Stimulated activated CD8-positive, alpha-beta memory T cell treated with anti-CD3 and anti-CD28 coated beads, Interleukin-12 subunit alpha, Interleukin-12 subunit beta, amount 100 ng/mL, for 1 hour (primary cell): ENCODE results near the gene RBM39.

Source experiments
- DNase-seq: peaks from one replicate; pipeline ENCODE4 v3.0.0-alpha.2; 2020; ENCODE audit warnings: low read depth

Gene RBM39

GRCh38 chr20:35674921-35675320 is 67.1 kb downstream of the RBM39 start:
- DNase-seq: no peak

- DNase-seq: no peak
Measured at GRCh38 chr20:35673884-35674283, 68.2 kb downstream of the RBM39 start.

GRCh38 chr20:35669681-35670080 is 72.4 kb downstream of the RBM39 start:
- no peak for DNase-seq

GRCh38 chr20:35669221-35669620 is 72.8 kb downstream of the RBM39 start:
- no peak for DNase-seq

- DNase-seq: no peak
Measured at GRCh38 chr20:35665949-35666288, 76.1 kb downstream of the RBM39 start.

GRCh38 chr20:35664466-35665206 is 77.4 kb downstream of the RBM39 start, which contains the start of the genes CPNE1 and RBM12:
Gene CPNE1, minus strand, starts transcription at chr20:35664900. Its CDS starts 31,977 bp downstream, at chr20:35632923.
Gene RBM12, minus strand, starts transcription at chr20:35664900. Its CDS starts 9,578 bp downstream, at chr20:35655322.
- peak; percentile 87 for DNase-seq

GRCh38 chr20:35663516-35664465 is 78.3 kb downstream of the RBM39 start:
- peak; percentile 28 for DNase-seq

- DNase-seq: no peak
Measured at GRCh38 chr20:35662551-35662950, 79.5 kb downstream of the RBM39 start.

- no peak for DNase-seq
Measured at GRCh38 chr20:35661908-35662307, 80.2 kb downstream of the RBM39 start.

- no peak for DNase-seq
Measured at GRCh38 chr20:35661053-35661452, 81.0 kb downstream of the RBM39 start.

- no peak for DNase-seq
Measured at GRCh38 chr20:35660122-35660937, 81.7 kb downstream of the RBM39 start.

GRCh38 chr20:35657271-35657670 is 84.8 kb downstream of the RBM39 start:
- DNase-seq: no peak

- DNase-seq: no peak
Measured at GRCh38 chr20:35654415-35654814, 87.6 kb downstream of the RBM39 start.

- DNase-seq: no peak
Measured at GRCh38 chr20:35653893-35654292, 88.2 kb downstream of the RBM39 start.
